Activated CD4-positive, alpha-beta memory T cell treated with anti-CD3 and anti-CD28 coated beads for 36 hours (primary cell): ENCODE results near the gene TSPEAR. TPM values are rescaled to one million over a fixed set of nuclear protein-coding genes. Genes with fewer than 3 reads are reported as not detected.
A peak's percentile ranks its signal among the peaks of the same experiment; 100 is the strongest.

Experiments
- CTCF ChIA-PET: fragments of 350-600 bp; sonication (Branson Sonifier 250); formaldehyde crosslinking; loops from one replicate; lab custom pipeline; 2021; ENCODE audit warnings: antibody characterized with exemption, inconsistent platforms; lab: Charles Lee
- POLR2A ChIA-PET: fragments of 350-600 bp; sonication (Branson Sonifier 250); formaldehyde crosslinking; loops from one replicate; lab custom pipeline; 2021; ENCODE audit warnings: antibody characterized with exemption; lab: Charles Lee
- DNase-seq: peaks from one replicate; pipeline ENCODE4 v3.0.0-alpha.2; 2020
- H3K27ac Mint-ChIP-seq: one replicate; pipeline ENCODE4 v1.8.0; 2021; ENCODE audit warnings: mixed read lengths
- H3K27me3 Mint-ChIP-seq: one replicate; pipeline ENCODE4 v1.8.0; 2021; ENCODE audit warnings: mixed read lengths
- H3K36me3 Mint-ChIP-seq: one replicate; pipeline ENCODE4 v1.8.0; 2021; ENCODE audit warnings: mixed read lengths
- H3K4me1 Mint-ChIP-seq: one replicate; pipeline ENCODE4 v1.8.0; 2021; ENCODE audit warnings: low read depth, mixed read lengths
- H3K4me3 Mint-ChIP-seq: one replicate; pipeline ENCODE4 v1.8.0; 2021; ENCODE audit warnings: mild to moderate bottlenecking, mixed read lengths
- H3K9me3 Mint-ChIP-seq: one replicate; pipeline ENCODE4 v1.8.0; 2021; ENCODE audit warnings: mixed read lengths
- intact Hi-C: fragments of 100-400 bp; cut with micrococcal nuclease; formaldehyde crosslinking; loops from one replicate; pipeline ENCODE4 v1.15.1; 2023
- total RNA-seq, 2 experiments: library from RNA; stranded (reverse); gene quantifications; one replicate each; pipeline ENCODE4 v1.2.3, GENCODE V29; 2021

The TSPEAR gene
- not detected for total RNA-seq

DNA sequence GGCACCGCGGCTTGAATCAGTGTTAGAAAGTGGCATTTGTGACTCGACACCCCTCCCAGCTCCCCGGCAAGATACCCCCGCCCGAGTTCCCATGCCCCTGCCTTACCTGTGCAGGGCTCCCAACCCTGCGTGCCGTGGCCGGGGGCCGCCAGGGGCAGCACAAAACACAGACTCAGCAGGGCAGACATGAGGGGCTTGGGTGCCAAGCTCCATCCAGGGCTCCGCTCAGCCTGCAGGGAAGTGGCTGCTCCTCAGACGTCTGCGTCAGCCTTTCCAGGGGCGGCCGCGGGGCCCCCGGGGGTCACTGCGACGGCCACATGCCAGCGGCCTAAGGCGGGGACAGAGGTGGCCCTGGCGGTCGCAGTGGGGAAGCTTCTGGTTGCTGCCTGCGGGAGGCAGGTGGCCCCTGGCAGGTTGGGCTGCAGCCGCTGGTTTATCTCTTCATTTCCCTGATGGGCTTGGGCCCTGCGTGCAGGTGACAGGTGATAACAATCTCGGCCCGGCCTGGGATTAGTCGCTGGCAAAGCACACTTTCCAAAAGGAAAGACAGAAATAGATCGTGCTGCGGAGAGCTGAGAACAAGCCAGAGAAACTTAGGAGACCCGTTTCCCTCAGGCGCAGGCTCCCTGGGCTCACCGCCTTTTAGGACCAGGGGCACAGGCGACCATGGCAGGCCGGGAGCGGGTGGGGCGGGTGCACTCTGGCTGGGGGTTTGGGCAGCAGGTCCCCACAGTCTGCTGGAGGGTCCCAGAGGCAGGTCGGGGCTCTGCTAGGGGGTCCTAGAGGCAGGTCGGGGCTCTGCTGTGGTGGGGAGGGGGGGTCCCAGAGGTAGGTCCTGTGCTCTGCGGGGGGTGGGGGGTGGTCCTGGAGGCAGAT lies at the start of gene TSPEAR:
Gene TSPEAR (minus strand): TSS at position 246 of the 876 bp plus-strand sequence. CDS start 58 bp downstream, at position 188.
- Mint-ChIP-seq H3K4me1 (peaks cover 34% of the 10 kb centered on the region), H3K4me3 (no peak within 1 kb of the TSS), H3K27ac (no peak within 1 kb of the TSS), H3K9me3 (no peaks in the 10 kb centered on the region), H3K36me3 (no peaks in the 10 kb centered on the region), H3K27me3 (peaks cover 78% of the 10 kb centered on the region)
- peak; percentile 10 for DNase-seq
- CTCF ChIA-PET = no interaction called here
- intact Hi-C loops = no loop called here
- POLR2A ChIA-PET = no interaction called here

DNA sequence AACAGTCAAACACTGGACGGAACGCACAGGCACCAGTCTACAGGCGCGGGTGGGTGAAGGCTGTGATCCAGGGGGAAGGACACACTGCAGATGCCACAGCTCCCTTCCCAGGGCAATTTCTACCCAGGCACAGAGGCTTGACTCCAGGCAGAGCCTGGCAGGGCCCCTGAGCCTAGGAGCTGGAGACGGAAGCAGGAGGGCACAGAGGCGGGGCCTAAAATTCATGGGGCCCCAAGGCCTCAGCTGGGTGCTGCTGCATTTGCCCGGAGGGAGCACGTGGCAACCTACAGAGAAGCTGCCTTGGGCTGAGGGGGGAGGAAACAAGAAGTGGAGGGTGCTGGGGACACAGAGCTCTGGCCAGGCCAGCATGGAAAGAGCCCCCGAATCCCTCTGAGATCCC lies 49.0 kb upstream of the TSPEAR start:
- ChIA-PET CTCF (no interaction called here), POLR2A (interaction anchor here (0.6 kb wide), 1 partner anchor 19 kb away, joined by 5 read pairs; no protein-coding TSS in a partner anchor)
- intact Hi-C loops = no loop called here
- H3K4me3 Mint-ChIP-seq = no peak overlapping the region
- no peaks in the 10 kb centered on the region for H3K36me3 Mint-ChIP-seq
- no peak overlapping the region for H3K27ac Mint-ChIP-seq
- H3K27me3 Mint-ChIP-seq = no peaks in the 10 kb centered on the region
- DNase-seq = no peak
- no peaks in the 10 kb centered on the region for H3K9me3 Mint-ChIP-seq
- H3K4me1 Mint-ChIP-seq = peaks cover 5% of the 10 kb centered on the region

DNA sequence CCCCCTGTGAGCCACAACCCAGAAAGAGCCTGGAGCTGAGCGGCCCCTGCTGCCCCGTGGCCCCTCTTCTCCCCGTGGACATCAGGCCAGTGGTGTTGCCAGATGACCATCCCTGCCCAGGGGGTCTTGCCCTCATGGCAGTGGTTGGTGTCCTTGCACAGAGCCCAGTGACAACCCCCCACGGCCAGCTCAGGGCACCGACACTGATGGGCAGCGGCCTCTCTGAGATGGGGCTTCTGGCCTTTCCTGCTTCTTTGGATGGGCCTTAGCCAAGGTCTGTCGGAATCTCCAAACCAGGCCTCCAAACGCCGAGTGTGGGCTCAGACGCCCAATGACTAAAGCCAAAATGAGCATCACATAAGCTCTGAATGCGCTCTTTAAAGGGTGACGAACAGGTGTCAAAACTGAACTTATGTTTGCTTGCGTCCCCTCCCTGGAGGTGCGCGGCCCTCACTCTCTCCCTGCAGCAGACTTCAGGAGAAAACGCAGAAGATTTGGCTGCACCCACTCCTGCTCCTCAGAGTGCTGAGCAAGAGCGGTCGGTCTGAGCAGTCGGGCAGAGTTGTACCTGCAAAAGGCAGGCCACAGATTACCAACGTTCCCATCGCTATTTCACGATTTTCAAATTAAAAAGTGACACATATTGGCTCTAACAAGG lies 48.4 kb upstream of the TSPEAR start:
- Mint-ChIP-seq H3K27ac (no peak overlapping the region), H3K36me3 (no peaks in the 10 kb centered on the region), H3K4me3 (no peak overlapping the region), H3K9me3 (no peaks in the 10 kb centered on the region), H3K4me1 (no peaks in the 10 kb centered on the region), H3K27me3 (no peaks in the 10 kb centered on the region)
- POLR2A ChIA-PET = no interaction called here
- CTCF ChIA-PET = no interaction called here
- intact Hi-C loops = no loop called here
- DNase-seq = no peak

DNA sequence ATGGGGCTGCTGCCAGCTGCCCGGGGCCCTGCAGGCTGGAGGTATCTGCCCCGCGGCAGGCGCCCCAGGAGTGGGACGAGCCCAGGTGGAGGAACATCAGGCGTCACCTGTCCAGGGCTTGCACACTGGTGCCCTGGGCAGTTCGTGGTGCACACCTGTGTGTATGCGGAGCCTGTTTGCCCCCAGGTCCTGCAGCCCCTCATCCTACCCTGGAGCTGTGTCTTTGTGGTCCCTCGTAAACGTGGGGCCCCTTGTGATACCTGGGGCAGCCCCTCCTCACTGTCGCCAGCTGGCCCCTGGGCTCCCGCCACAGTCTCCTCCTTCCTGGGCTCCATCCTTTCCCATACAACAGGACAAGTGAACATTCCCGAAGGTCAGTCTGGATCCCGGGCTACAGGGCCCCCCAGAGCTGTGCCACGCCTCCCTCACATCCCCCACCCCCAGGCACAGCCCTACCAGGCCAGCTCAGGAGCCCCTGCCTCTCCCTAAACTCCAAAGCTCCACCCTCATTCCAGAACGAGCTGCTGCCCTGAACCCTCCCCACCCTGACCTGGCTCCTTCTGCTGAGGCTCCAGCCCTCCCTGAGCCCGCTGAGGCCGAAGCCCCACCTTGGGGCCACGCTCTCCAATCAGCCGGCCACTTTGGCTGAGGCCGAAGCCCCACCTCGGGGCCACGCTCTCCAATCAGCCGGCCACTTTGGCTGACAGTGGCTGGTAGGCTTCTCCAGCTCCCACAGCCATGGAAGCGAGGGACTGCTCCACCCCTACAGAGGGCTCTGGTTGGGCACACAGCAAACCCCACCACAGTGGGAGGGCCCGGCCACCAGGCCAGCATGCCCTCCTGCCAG lies 47.6 kb upstream of the TSPEAR start:
- H3K4me3 Mint-ChIP-seq = no peak overlapping the region
- no peaks in the 10 kb centered on the region for H3K36me3 Mint-ChIP-seq
- DNase-seq = no peak
- no peak overlapping the region for H3K27ac Mint-ChIP-seq
- no peaks in the 10 kb centered on the region for H3K27me3 Mint-ChIP-seq
- intact Hi-C loops = no loop called here
- H3K9me3 Mint-ChIP-seq = no peaks in the 10 kb centered on the region
- no peaks in the 10 kb centered on the region for H3K4me1 Mint-ChIP-seq
- CTCF ChIA-PET = interaction anchor here (2.2 kb wide), 1 partner anchor 34 kb away, joined by 5 read pairs; no protein-coding TSS in a partner anchor
- POLR2A ChIA-PET = no interaction called here

DNA sequence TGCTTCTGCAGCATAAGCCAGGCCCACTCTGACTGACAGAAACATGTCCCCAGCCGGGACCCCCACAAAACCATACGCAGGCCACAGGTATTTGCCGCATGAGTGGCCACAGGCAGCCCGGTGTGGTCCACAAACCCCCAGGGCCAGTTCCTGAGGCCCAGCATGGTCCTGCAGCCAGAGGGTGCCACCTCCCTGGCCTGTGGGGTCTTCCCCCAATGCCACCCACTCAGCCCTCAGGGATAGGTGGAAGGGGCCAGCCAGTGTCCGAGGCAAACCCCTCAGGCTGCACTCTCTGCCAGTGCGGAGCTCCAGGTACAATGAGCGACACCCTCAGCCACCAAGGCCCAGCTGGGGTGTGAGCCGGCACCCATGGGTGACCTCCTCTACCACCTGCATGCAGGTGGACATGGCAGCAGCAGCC lies 46.8 kb upstream of the TSPEAR start:
- Mint-ChIP-seq H3K4me3 (no peak overlapping the region), H3K9me3 (no peaks in the 10 kb centered on the region), H3K27me3 (no peaks in the 10 kb centered on the region), H3K36me3 (no peaks in the 10 kb centered on the region), H3K27ac (no peak overlapping the region), H3K4me1 (no peaks in the 10 kb centered on the region)
- POLR2A ChIA-PET = no interaction called here
- intact Hi-C loops = no loop called here
- CTCF ChIA-PET = interaction anchor here (2.2 kb wide), 1 partner anchor 35 kb away, joined by 5 read pairs; no protein-coding TSS in a partner anchor
- DNase-seq = no peak

DNA sequence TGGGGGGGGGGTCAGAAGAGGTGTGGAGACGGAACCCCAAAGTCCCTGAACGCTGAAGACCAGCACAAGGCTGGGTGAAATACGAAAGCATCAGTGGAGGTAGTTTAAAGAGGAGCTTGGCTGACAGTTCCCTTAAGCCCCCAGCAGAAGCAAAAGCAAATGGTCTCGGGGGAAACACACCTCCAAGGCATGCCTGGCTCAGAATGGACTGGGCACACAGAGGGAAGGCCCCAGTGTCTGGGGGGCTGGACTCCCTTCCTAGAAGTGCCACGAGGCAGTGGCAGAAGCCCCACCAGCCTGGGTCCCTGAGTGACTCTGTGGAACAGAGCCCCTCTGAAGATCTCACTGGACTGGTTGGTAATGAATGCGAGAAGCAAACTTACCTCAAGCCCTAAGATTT lies 46.4 kb upstream of the TSPEAR start:
- H3K9me3 Mint-ChIP-seq = no peaks in the 10 kb centered on the region
- DNase-seq = no peak
- CTCF ChIA-PET = interaction anchor here (2.2 kb wide), 1 partner anchor 36 kb away, joined by 5 read pairs; no protein-coding TSS in a partner anchor
- no peaks in the 10 kb centered on the region for H3K27me3 Mint-ChIP-seq
- POLR2A ChIA-PET = no interaction called here
- intact Hi-C loops = no loop called here
- H3K4me3 Mint-ChIP-seq = no peak overlapping the region
- no peaks in the 10 kb centered on the region for H3K4me1 Mint-ChIP-seq
- H3K27ac Mint-ChIP-seq = no peak overlapping the region
- no peaks in the 10 kb centered on the region for H3K36me3 Mint-ChIP-seq

DNA sequence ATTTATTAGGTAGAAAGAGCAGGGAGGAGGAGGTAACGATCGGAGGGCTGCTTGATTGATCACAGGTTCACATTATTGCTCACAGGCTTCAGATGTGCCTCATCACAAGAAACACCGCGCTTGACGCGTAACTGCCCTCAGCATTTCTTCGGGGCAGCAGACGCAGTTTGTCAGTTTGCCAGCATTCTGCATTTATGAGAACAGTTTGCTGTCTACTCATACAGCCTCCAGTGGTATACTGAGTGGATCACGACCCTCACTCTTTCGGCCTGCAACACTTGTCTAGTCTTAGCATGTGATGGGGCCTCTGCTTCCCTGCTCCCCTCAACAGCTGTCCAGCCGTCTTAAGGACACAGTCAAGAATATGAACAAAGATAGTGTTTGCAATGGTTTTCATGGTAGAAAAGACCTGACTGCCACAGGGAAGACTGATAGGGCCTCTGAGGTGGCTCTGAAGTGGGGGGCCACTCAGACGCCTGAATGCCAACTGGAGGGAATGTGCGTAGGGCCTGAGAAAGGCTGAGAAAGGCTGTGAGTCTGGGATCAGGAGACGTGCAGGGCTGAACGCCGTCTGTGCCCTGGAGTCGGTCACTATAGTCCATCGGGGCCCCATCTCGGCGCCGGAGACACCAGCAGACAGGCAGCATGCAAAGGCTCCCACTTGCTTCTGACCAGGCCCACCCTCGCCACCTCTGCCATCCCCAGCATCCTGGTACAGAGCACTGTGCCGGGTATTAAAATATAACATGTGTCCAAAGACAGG lies 45.2 kb upstream of the TSPEAR start:
- ChIA-PET POLR2A (no interaction called here), CTCF (interaction anchor here (2.2 kb wide), 1 partner anchor 37 kb away, joined by 5 read pairs; no protein-coding TSS in a partner anchor)
- Mint-ChIP-seq H3K27ac (no peak overlapping the region), H3K4me1 (no peaks in the 10 kb centered on the region), H3K36me3 (no peaks in the 10 kb centered on the region), H3K4me3 (no peak overlapping the region), H3K9me3 (no peaks in the 10 kb centered on the region), H3K27me3 (peaks cover 2% of the 10 kb centered on the region)
- DNase-seq = no peak
- intact Hi-C loops = no loop called here

DNA sequence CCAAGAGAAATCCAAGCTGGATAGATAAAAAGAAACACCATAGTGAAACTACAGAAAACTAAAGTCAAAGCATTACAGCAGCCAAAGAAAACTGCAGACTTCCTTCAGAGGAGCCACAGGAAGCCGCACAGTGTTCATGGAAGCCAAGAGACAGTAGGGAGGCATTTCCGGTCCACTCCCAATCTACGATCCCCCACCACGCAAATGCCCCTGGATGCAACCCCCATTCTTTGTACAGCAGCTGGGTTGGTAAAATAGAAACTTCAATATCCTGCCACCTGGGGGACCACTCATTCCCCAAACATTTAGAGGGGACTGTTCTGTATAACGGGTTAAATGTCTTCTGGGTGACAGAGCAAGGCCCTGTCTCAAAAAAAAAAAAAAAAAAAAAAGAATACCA lies 43.9 kb upstream of the TSPEAR start:
- Mint-ChIP-seq H3K36me3 (no peaks in the 10 kb centered on the region), H3K27ac (no peak overlapping the region), H3K4me1 (no peaks in the 10 kb centered on the region), H3K4me3 (no peak overlapping the region), H3K27me3 (peaks cover 8% of the 10 kb centered on the region), H3K9me3 (no peaks in the 10 kb centered on the region)
- DNase-seq = no peak
- ChIA-PET POLR2A (no interaction called here), CTCF (no interaction called here)
- intact Hi-C loops = no loop called here

DNA sequence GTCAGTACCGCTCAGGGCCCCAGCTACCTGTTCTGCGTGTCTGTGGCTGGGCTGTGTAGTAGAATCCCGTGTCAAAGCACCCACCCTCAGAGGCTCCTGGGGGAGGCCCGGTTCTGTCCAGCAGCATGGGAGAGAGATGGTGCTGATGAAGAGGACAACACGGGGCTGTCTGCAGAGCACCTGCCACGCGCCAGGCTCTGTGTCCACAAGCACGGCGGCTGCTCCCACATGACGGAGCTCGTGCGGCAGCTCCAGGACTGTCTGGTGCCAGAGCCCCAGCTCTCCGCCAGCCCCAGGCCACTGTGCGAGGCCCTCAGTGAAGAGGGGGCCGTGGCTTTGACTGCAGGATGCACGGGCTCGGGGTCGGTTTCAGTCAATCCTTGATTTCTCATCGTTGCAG lies 42.0 kb upstream of the TSPEAR start:
- Mint-ChIP-seq H3K9me3 (no peaks in the 10 kb centered on the region), H3K4me3 (no peak overlapping the region), H3K27ac (no peak overlapping the region), H3K27me3 (peaks cover 12% of the 10 kb centered on the region), H3K36me3 (no peaks in the 10 kb centered on the region), H3K4me1 (no peaks in the 10 kb centered on the region)
- POLR2A ChIA-PET = no interaction called here
- CTCF ChIA-PET = no interaction called here
- intact Hi-C loops = no loop called here
- no peak for DNase-seq

DNA sequence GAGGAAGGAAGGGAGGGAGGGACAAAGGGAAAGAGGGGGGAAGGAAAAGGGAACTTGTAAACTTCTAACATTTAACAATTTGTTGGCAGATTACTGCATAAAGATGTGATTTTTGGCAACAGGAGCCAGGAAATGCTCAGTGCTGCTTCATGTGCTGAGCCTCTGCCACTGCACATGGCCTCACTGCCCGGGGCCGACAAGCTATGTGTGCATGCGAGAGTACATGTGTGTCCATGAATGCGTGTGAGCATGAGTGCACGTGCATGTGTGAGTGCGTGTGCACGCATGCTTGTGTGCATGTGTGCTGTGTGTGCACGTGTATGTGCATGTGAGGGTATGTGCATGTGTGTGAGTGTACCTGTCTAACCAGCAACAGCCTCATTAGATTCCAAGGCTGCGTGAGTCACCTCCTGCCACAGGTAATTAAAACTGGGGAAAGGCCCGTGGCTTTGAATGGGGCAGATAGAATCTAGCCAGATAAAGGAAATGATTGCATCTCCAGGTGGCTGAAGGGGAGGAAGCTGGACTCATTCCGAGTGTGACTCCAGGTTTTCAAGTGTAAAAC lies 41.4 kb upstream of the TSPEAR start:
- POLR2A ChIA-PET = no interaction called here
- no peak for DNase-seq
- Mint-ChIP-seq H3K4me1 (no peaks in the 10 kb centered on the region), H3K4me3 (no peak overlapping the region), H3K9me3 (no peaks in the 10 kb centered on the region), H3K36me3 (no peaks in the 10 kb centered on the region), H3K27me3 (peaks cover 12% of the 10 kb centered on the region), H3K27ac (no peak overlapping the region)
- intact Hi-C loops = no loop called here
- CTCF ChIA-PET = no interaction called here
